ENCODE results near the gene ADGRD1. TPM values are rescaled to one million over a fixed set of nuclear protein-coding genes. Genes with fewer than 3 reads are reported as not detected.

Gene ADGRD1
- total RNA-seq, 1 experiment from 2014 or later = 0.77 TPM

DNA sequence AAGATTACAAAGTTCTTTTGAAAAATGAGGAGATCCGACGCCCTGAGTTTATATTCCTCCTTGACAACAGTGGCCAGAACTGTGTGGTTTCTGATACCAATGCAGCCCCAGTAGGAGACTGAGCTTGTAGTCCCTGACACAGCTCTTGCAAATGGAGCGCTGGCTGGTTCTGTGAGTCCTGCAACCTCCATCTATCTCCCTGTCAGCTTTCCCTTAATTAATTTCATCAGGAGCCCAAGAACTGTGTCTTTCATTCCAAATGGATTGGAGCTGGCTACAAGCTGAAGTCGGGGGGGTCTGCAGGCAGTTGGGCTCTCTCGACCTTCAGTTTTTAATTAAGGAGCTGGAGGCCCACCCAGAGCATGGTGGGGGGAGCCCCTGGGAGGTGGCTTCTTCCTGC is 160.6 kb downstream of the ADGRD1 start:
- Mint-ChIP-seq H3K9me3 (no peaks in the 10 kb centered on the region), H3K36me3 (no peaks in the 10 kb centered on the region), H3K27me3 (ENCODE audit: low read depth) (peaks cover 4% of the 10 kb centered on the region; the same call in 1 of the 2 replicates), H3K4me3 (no peak overlapping the region), H3K27ac (no peak overlapping the region), H3K4me1 (peaks cover 13% of the 10 kb centered on the region)
- POLR2A ChIA-PET = no interaction called here
- CTCF ChIA-PET = interaction anchor here (1.3 to 9.1 kb wide), 2 partner anchors 9 to 18 kb away, joined by 8 to 98 read pairs; no protein-coding TSS in a partner anchor
- DNase-seq (ENCODE audit: low spot score) (no peak), ATAC-seq (no peak)
- TF ChIP-seq FOXP1 (CRISPR knock-in tag; IDR thresholded peaks at IDR 0.05; ENCODE audit: borderline replicate concordance) (no peak), ZNF121 (CRISPR knock-in tag; IDR thresholded peaks at IDR 0.05) (no peak), ESRRA (CRISPR knock-in tag; IDR thresholded peaks at IDR 0.05; ENCODE audit: borderline replicate concordance) (no peak), ZNF317 (CRISPR knock-in tag; IDR thresholded peaks at IDR 0.05; ENCODE audit: borderline replicate concordance, low read depth) (no peak), MLX (CRISPR knock-in tag; IDR thresholded peaks at IDR 0.05) (no peak), ZNF138 (CRISPR knock-in tag; conservative IDR thresholded peaks at IDR 0.05) (no peak), GTF2I (CRISPR knock-in tag; conservative IDR thresholded peaks at IDR 0.05) (no peak), CREM (CRISPR knock-in tag; IDR thresholded peaks at IDR 0.05) (no peak), ATF6 (CRISPR knock-in tag; IDR thresholded peaks at IDR 0.05) (no peak), NR3C1 (CRISPR knock-in tag; conservative IDR thresholded peaks at IDR 0.05; ENCODE audit: low read depth) (no peak), TEAD4 (CRISPR knock-in tag; IDR thresholded peaks at IDR 0.05) (no peak), SP1 (CRISPR knock-in tag; conservative IDR thresholded peaks at IDR 0.05) (no peak)
- TF ChIP-seq, protein P1, sequence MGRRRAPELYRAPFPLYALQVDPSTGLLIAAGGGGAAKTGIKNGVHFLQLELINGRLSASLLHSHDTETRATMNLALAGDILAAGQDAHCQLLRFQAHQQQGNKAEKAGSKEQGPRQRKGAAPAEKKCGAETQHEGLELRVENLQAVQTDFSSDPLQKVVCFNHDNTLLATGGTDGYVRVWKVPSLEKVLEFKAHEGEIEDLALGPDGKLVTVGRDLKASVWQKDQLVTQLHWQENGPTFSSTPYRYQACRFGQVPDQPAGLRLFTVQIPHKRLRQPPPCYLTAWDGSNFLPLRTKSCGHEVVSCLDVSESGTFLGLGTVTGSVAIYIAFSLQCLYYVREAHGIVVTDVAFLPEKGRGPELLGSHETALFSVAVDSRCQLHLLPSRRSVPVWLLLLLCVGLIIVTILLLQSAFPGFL (CRISPR knock-in tag; IDR thresholded peaks at IDR 0.05; ENCODE audit: borderline replicate concordance) = no peak
- TF ChIP-seq, protein P2, sequence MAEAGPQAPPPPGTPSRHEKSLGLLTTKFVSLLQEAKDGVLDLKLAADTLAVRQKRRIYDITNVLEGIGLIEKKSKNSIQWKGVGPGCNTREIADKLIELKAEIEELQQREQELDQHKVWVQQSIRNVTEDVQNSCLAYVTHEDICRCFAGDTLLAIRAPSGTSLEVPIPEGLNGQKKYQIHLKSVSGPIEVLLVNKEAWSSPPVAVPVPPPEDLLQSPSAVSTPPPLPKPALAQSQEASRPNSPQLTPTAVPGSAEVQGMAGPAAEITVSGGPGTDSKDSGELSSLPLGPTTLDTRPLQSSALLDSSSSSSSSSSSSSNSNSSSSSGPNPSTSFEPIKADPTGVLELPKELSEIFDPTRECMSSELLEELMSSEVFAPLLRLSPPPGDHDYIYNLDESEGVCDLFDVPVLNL (CRISPR knock-in tag; IDR thresholded peaks at IDR 0.05; ENCODE audit: borderline replicate concordance, low read depth) = no peak
- TF ChIP-seq, protein P3, sequence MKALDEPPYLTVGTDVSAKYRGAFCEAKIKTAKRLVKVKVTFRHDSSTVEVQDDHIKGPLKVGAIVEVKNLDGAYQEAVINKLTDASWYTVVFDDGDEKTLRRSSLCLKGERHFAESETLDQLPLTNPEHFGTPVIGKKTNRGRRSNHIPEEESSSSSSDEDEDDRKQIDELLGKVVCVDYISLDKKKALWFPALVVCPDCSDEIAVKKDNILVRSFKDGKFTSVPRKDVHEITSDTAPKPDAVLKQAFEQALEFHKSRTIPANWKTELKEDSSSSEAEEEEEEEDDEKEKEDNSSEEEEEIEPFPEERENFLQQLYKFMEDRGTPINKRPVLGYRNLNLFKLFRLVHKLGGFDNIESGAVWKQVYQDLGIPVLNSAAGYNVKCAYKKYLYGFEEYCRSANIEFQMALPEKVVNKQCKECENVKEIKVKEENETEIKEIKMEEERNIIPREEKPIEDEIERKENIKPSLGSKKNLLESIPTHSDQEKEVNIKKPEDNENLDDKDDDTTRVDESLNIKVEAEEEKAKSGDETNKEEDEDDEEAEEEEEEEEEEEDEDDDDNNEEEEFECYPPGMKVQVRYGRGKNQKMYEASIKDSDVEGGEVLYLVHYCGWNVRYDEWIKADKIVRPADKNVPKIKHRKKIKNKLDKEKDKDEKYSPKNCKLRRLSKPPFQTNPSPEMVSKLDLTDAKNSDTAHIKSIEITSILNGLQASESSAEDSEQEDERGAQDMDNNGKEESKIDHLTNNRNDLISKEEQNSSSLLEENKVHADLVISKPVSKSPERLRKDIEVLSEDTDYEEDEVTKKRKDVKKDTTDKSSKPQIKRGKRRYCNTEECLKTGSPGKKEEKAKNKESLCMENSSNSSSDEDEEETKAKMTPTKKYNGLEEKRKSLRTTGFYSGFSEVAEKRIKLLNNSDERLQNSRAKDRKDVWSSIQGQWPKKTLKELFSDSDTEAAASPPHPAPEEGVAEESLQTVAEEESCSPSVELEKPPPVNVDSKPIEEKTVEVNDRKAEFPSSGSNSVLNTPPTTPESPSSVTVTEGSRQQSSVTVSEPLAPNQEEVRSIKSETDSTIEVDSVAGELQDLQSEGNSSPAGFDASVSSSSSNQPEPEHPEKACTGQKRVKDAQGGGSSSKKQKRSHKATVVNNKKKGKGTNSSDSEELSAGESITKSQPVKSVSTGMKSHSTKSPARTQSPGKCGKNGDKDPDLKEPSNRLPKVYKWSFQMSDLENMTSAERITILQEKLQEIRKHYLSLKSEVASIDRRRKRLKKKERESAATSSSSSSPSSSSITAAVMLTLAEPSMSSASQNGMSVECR (CRISPR knock-in tag; IDR thresholded peaks at IDR 0.05; ENCODE audit: borderline replicate concordance) = no peak
- TF ChIP-seq, protein P4, sequence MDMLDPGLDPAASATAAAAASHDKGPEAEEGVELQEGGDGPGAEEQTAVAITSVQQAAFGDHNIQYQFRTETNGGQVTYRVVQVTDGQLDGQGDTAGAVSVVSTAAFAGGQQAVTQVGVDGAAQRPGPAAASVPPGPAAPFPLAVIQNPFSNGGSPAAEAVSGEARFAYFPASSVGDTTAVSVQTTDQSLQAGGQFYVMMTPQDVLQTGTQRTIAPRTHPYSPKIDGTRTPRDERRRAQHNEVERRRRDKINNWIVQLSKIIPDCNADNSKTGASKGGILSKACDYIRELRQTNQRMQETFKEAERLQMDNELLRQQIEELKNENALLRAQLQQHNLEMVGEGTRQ (CRISPR knock-in tag; IDR thresholded peaks at IDR 0.05) = no peak

All from WTC11 (cell line).